Astrocyte (in vitro differentiated cells and primary cell): ENCODE results near the gene MATN4. TPM values are rescaled to one million over a fixed set of nuclear protein-coding genes. Genes with fewer than 3 reads are reported as not detected.
A peak's percentile ranks its signal among the peaks of the same experiment; 100 is the strongest.

Experiments
- DNase-seq: peaks from one replicate; pipeline ENCODE4 v3.0.0-alpha.2; 2010; ENCODE audit warnings: low read depth
- FAIRE-seq: peaks from 2 replicates; lab custom pipeline; 2011; peaks lifted over from hg19 to GRCh38; lab: Jason Lieb, UNC
- H2AFZ ChIP-seq: 2 replicates; pipeline ENCODE4 v1.6.0; 2012; ENCODE audit warnings: low read depth, low read length, inconsistent platforms
- H3K27ac ChIP-seq: 2 replicates; pipeline ENCODE4 v1.5.1; 2011; ENCODE audit warnings: low read depth, low read length, inconsistent platforms
- H3K27me3 ChIP-seq: 2 replicates; pipeline ENCODE4 v1.6.0; 2011; ENCODE audit warnings: low read length, inconsistent platforms; ENCODE audit not compliant: insufficient read depth
- H3K36me3 ChIP-seq: 2 replicates; pipeline ENCODE4 v1.5.1; 2011; ENCODE audit warnings: low read length, inconsistent platforms; ENCODE audit not compliant: insufficient read depth
- H3K4me1 ChIP-seq: 2 replicates; pipeline ENCODE4 v1.5.1; 2011; ENCODE audit warnings: low read length, inconsistent platforms; ENCODE audit not compliant: insufficient read depth
- H3K4me2 ChIP-seq: 2 replicates; pipeline ENCODE4 v1.6.0; 2012; ENCODE audit warnings: low read length, inconsistent platforms
- H3K4me3 ChIP-seq: 2 replicates; pipeline ENCODE4 v1.5.1; 2011; ENCODE audit warnings: low read depth, mild to moderate bottlenecking, low read length, inconsistent platforms; ENCODE audit not compliant: insufficient read depth
- H3K79me2 ChIP-seq: 2 replicates; pipeline ENCODE4 v1.6.0; 2012; ENCODE audit warnings: mild to moderate bottlenecking, low read length, inconsistent platforms; ENCODE audit not compliant: insufficient read depth
- H3K9ac ChIP-seq: 2 replicates; pipeline ENCODE4 v1.6.0; 2012; ENCODE audit warnings: mild to moderate bottlenecking, low read length, inconsistent platforms
- H3K9me3 ChIP-seq: 2 replicates; pipeline ENCODE4 v1.5.1; 2012; ENCODE audit warnings: low read depth, mild to moderate bottlenecking, low read length, inconsistent platforms; ENCODE audit not compliant: insufficient read depth
- H4K20me1 ChIP-seq: 2 replicates; pipeline ENCODE4 v1.6.0; 2012; ENCODE audit warnings: low read length, inconsistent platforms; ENCODE audit not compliant: insufficient read depth
- H3K27ac Mint-ChIP-seq: one replicate; pipeline ENCODE4 v1.8.0; 2021; ENCODE audit warnings: mild to moderate bottlenecking, mixed read lengths; ENCODE audit not compliant: unreplicated experiment
- H3K27me3 Mint-ChIP-seq: one replicate; pipeline ENCODE4 v1.8.0; 2021; ENCODE audit warnings: low read depth, mixed read lengths; ENCODE audit not compliant: unreplicated experiment
- H3K36me3 Mint-ChIP-seq: one replicate; pipeline ENCODE4 v1.8.0; 2021; ENCODE audit warnings: low read depth, mixed read lengths; ENCODE audit not compliant: unreplicated experiment
- H3K4me1 Mint-ChIP-seq: one replicate; pipeline ENCODE4 v1.8.0; 2021; ENCODE audit warnings: low read depth, mixed read lengths; ENCODE audit not compliant: unreplicated experiment
- H3K4me3 Mint-ChIP-seq: one replicate; pipeline ENCODE4 v1.8.0; 2021; ENCODE audit warnings: mild to moderate bottlenecking, moderate library complexity, mixed read lengths; ENCODE audit not compliant: unreplicated experiment
- H3K9me3 Mint-ChIP-seq: one replicate; pipeline ENCODE4 v1.8.0; 2021; ENCODE audit warnings: mild to moderate bottlenecking, mixed read lengths; ENCODE audit not compliant: unreplicated experiment
- CTCF ChIP-seq: IDR thresholded peaks from 2 replicates; pipeline ENCODE4 v1.5.1; 2011; ENCODE audit warnings: low read depth, mild to moderate bottlenecking, inconsistent platforms, low read length, moderate library complexity; ENCODE audit not compliant: insufficient read depth
- EZH2 ChIP-seq: IDR thresholded peaks from 2 replicates; pipeline ENCODE4 v1.6.1; 2012; ENCODE audit warnings: mild to moderate bottlenecking, low read length, inconsistent platforms; ENCODE audit not compliant: insufficient read depth
- total RNA-seq: library from RNA; stranded (reverse); gene quantifications from 2 replicates; pipeline ENCODE4 v1.2.1, GENCODE V29; 2021

The MATN4 gene
- total RNA-seq, 1 donor from 2014 or later: 0.20 TPM

DNA sequence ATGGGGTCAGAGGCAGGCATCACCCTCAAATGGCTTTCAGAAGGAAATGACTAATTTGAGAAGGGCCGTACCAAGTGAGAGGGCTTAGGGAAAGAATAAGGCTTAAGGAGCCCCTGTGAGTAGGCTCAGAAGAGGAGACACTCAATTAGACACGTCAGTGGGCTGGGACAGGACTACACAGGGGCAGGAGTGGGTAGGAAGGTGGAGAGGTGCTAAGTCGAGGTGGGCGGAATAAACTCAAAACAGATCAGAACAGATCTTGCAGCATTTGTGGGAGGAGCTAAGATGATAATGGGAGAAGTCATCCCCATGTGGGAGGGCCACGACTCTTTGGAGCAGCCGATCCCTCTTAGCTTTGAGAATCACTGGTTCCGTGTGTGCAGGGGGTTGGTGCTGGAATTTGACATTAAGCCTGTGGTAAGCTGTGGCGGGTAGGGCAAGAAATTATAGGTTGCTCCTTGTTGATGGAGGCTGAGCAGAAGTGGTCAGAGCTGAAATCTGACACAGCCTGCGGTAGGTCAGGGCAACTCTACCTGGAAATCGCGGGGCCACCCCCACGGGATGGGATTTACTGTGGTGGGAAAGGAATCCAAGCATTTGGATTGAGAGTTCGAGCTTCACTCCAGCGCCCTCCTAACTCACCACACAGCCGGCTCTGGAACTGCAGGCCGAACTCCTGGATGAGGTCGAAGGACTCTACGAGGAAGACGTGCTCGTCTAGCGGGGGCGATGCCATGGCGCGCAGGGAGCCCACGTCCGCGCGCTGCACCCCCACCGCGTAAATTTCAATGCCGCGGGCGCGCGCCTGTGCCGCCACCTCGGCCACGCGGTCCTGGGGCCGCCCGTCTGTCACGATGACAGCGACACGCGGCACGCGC is 4.3 kb downstream of the MATN4 start:
- no peak for DNase-seq
- no peak for FAIRE-seq
- Histone ChIP-seq H3K27ac (no peak overlapping the region), H3K9me3 (no peaks in the 10 kb centered on the region), H3K79me2 (no peaks in the 10 kb centered on the region), H2AFZ (peak overlapping the region; percentile 10), H3K4me3 (no peak overlapping the region), H3K9ac (no peak overlapping the region), H3K36me3 (no peaks in the 10 kb centered on the region), H3K27me3 (peaks cover 34% of the 10 kb centered on the region), H3K4me2 (peak overlapping the region; percentile 11), H3K4me1 (no peaks in the 10 kb centered on the region), H4K20me1 (no peaks in the 10 kb centered on the region)
- H3K9me3 Mint-ChIP-seq: no peaks in the 10 kb centered on the region
- TF ChIP-seq CTCF (no peak), EZH2 (no peak)
- no peak overlapping the region for H3K4me3 Mint-ChIP-seq
- H3K27me3 Mint-ChIP-seq: peaks cover 13% of the 10 kb centered on the region
- H3K4me1 Mint-ChIP-seq: peaks cover 4% of the 10 kb centered on the region
- H3K36me3 Mint-ChIP-seq: no peaks in the 10 kb centered on the region
- no peak overlapping the region for H3K27ac Mint-ChIP-seq

GRCh38 chr20:45301824-45302271 is 6.3 kb downstream of the MATN4 start:
- Mint-ChIP-seq H3K4me1 (peaks cover 4% of the 10 kb centered on the region), H3K4me3 (no peak overlapping the region), H3K27me3 (peaks cover 7% of the 10 kb centered on the region), H3K27ac (no peak overlapping the region), H3K36me3 (no peaks in the 10 kb centered on the region), H3K9me3 (no peaks in the 10 kb centered on the region)
- no peaks in the 10 kb centered on the region for H4K20me1 ChIP-seq
- TF ChIP-seq EZH2: no peak
- TF ChIP-seq CTCF: no peak
- FAIRE-seq: no peak
- H3K27me3 ChIP-seq: peaks cover 27% of the 10 kb centered on the region
- no peak for DNase-seq
- H3K4me3 ChIP-seq: no peak overlapping the region
- no peak overlapping the region for H3K27ac ChIP-seq
- H3K9me3 ChIP-seq: no peaks in the 10 kb centered on the region
- H3K79me2 ChIP-seq: no peaks in the 10 kb centered on the region
- no peak overlapping the region for H3K9ac ChIP-seq
- no peak overlapping the region for H2AFZ ChIP-seq
- no peaks in the 10 kb centered on the region for H3K4me1 ChIP-seq
- H3K4me2 ChIP-seq: no peak overlapping the region
- H3K36me3 ChIP-seq: no peaks in the 10 kb centered on the region

DNA sequence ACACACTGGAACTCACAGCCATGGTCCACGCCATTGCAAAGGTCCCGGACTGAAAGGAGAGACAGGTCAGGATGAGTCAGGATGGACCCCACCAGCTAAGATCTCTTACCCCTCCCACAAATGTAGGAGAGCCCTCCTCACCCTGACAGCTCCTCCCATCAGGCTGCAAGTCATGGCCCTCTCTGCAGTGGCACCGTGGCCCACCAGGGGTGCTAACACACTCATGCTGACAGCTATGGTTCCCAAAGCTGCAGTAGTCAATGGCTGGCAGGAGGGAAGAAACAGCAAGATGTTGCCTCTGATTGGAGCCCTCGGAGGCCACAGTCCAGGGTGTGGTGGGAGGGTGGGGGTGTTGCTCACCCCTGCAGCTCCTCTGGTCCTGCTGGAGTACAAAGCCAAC is 7.1 kb downstream of the MATN4 start:
- no peak overlapping the region for H3K4me3 ChIP-seq
- no peak overlapping the region for H3K9ac ChIP-seq
- H3K27ac Mint-ChIP-seq: no peak overlapping the region
- peaks cover 4% of the 10 kb centered on the region for H3K4me1 Mint-ChIP-seq
- H2AFZ ChIP-seq: no peak overlapping the region
- H3K4me2 ChIP-seq: no peak overlapping the region
- H3K9me3 Mint-ChIP-seq: no peaks in the 10 kb centered on the region
- no peaks in the 10 kb centered on the region for H4K20me1 ChIP-seq
- FAIRE-seq (no peak), DNase-seq (no peak)
- H3K27ac ChIP-seq: no peak overlapping the region
- peaks cover 3% of the 10 kb centered on the region for H3K27me3 Mint-ChIP-seq
- no peaks in the 10 kb centered on the region for H3K4me1 ChIP-seq
- no peaks in the 10 kb centered on the region for H3K36me3 ChIP-seq
- no peaks in the 10 kb centered on the region for H3K36me3 Mint-ChIP-seq
- no peaks in the 10 kb centered on the region for H3K9me3 ChIP-seq
- H3K4me3 Mint-ChIP-seq: no peak overlapping the region
- peaks cover 22% of the 10 kb centered on the region for H3K27me3 ChIP-seq
- peak; percentile 14 for TF ChIP-seq CTCF
- TF ChIP-seq EZH2: no peak
- H3K79me2 ChIP-seq: no peaks in the 10 kb centered on the region
